A673 (cell line): ENCODE results near the gene RAB27A. TPM values are rescaled to one million over a fixed set of nuclear protein-coding genes. Genes with fewer than 3 reads are reported as not detected.

Experiments used
- BruUV-seq: library from RNA; stranded (reverse); fragments of 400-500 nt; replicated peaks from 2 replicates; lab custom pipeline; 2021; lab: Mats Ljungman, UMichigan
- CTCF ChIA-PET: fragments of 300-600 bp; sonication (Branson Sonifier 250); formaldehyde crosslinking; loops from one replicate; lab custom pipeline; 2022; ENCODE audit warnings: antibody characterized with exemption; lab: Charles Lee
- POLR2A ChIA-PET: fragments of 300-600 bp; sonication (Branson Sonifier 250); formaldehyde crosslinking; loops from one replicate; lab custom pipeline; 2022; ENCODE audit warnings: antibody characterized with exemption; ENCODE audit not compliant: low non-redundant PET; lab: Charles Lee
- DNase-seq: peaks from one replicate; pipeline ENCODE4 v3.0.0-alpha.2; 2015; ENCODE audit warnings: low spot score
- H3K27ac ChIP-seq: fragments of 200-600 bp; sonication (generic); 2 replicates; pipeline ENCODE4 v1.5.1; 2016; ENCODE audit warnings: mixed run types, low read depth, mild to moderate bottlenecking, mixed read lengths, antibody characterized with exemption, low read length; ENCODE audit not compliant: poor library complexity, severe bottlenecking
- H3K27me3 ChIP-seq: fragments of 200-600 bp; sonication (generic); replicated peaks from 2 replicates; pipeline ENCODE4 v1.6.1; 2017; ENCODE audit warnings: mixed run types, low read depth, mild to moderate bottlenecking, mixed read lengths, antibody characterized with exemption, low read length; ENCODE audit not compliant: insufficient read depth, poor library complexity
- H3K36me3 ChIP-seq: fragments of 200-600 bp; sonication (generic); 2 replicates; pipeline ENCODE4 v1.6.1; 2016; ENCODE audit warnings: mixed run types, mild to moderate bottlenecking, mixed read lengths, antibody characterized with exemption, low read length; ENCODE audit not compliant: insufficient read depth, poor library complexity, severe bottlenecking
- H3K4me1 ChIP-seq: fragments of 200-600 bp; sonication (generic); 2 replicates; pipeline ENCODE4 v1.6.1; 2017; ENCODE audit warnings: mixed run types, mild to moderate bottlenecking, mixed read lengths, antibody characterized with exemption, low read length; ENCODE audit not compliant: insufficient read depth, poor library complexity, severe bottlenecking
- H3K4me3 ChIP-seq: fragments of 200-600 bp; sonication (generic); 2 replicates; pipeline ENCODE4 v1.5.1; 2016; ENCODE audit warnings: low read depth, mixed run types, mild to moderate bottlenecking, mixed read lengths, low read length; ENCODE audit not compliant: poor library complexity, severe bottlenecking
- H3K9me3 ChIP-seq: fragments of 200-600 bp; sonication (generic); 2 replicates; pipeline ENCODE4 v1.6.1; 2016; ENCODE audit warnings: mixed run types, low read depth, mild to moderate bottlenecking, mixed read lengths, antibody characterized with exemption, low read length; ENCODE audit not compliant: poor library complexity, severe bottlenecking
- EZH2 ChIP-seq: fragments of 200-600 bp; sonication (generic); IDR thresholded peaks from 2 replicates; pipeline ENCODE4 v1.6.1; 2017; ENCODE audit warnings: borderline replicate concordance, low read depth, mild to moderate bottlenecking, mixed read lengths, antibody characterized with exemption, low read length; ENCODE audit not compliant: poor library complexity, severe bottlenecking
- intact Hi-C: fragments of 100-400 bp; cut with micrococcal nuclease; formaldehyde crosslinking; loops from one replicate; pipeline ENCODE4 v1.10.0; 2022; ENCODE audit not compliant: unreplicated experiment
- total RNA-seq: library from RNA; stranded (reverse); gene quantifications from 2 replicates; pipeline ENCODE4 v1.2.3, GENCODE V29; 2021
- TF ChIP-seq, protein P1 (sequence below): fragments of 300-800, 200-600 bp; sonication (generic); conservative IDR thresholded peaks from 2 replicates; pipeline ENCODE4 v1.5.1; 2017; ENCODE audit warnings: low read depth, mild to moderate bottlenecking, antibody characterized with exemption, low read length, moderate library complexity, mixed read lengths

The RAB27A gene
- total RNA-seq, 1 experiment from 2014 or later: 1.8 TPM

DNA sequence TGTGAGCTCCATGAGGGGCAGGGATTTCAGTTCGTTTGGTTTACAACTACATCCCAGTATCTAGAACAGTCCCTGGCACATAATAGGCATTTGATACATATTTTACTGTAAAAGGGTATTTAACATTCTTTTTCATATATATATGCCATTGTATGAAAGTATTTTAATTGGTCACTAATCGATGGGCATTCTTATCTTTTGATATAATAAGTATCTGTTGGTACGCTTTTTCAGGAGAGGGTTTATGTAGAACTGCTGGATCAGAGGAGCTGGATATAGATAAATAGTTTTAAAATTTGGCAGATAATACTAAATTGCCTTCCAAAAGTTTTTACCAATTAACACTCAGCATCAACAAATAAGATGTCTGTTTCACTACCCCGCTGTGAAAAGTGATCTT, 91.9 kb downstream of the RAB27A start:
- intact Hi-C loops: no loop called here
- H3K27ac ChIP-seq: peak overlapping the region; percentile 95
- POLR2A ChIA-PET: no interaction called here

DNA sequence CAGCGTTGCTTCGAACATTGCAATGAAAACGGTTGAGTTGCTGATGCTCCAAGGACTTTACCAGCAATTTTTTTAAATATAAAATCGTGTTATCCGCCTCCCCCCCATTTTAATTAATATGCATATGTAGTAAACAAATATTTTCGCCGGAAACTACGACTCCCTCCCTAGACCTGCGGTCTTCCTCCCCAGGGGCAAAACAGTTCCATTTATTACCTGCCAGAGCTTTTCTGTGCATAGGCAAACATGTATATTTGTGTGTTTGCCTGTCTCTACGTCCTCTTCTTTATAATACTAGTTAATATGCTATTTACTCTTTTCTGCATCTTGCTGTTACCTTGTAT, 92.3 kb downstream of the RAB27A start:
- Histone ChIP-seq H3K9me3 (no peaks in the 10 kb centered on the region), H3K4me3 (peak overlapping the region; percentile 97), H3K36me3 (peaks cover 10% of the 10 kb centered on the region), H3K4me1 (peaks cover 15% of the 10 kb centered on the region), H3K27ac (peak overlapping the region; percentile 95), H3K27me3 (no peaks in the 10 kb centered on the region)
- intact Hi-C loops: no loop called here
- TF ChIP-seq EZH2: no peak
- TF ChIP-seq, protein P1, sequence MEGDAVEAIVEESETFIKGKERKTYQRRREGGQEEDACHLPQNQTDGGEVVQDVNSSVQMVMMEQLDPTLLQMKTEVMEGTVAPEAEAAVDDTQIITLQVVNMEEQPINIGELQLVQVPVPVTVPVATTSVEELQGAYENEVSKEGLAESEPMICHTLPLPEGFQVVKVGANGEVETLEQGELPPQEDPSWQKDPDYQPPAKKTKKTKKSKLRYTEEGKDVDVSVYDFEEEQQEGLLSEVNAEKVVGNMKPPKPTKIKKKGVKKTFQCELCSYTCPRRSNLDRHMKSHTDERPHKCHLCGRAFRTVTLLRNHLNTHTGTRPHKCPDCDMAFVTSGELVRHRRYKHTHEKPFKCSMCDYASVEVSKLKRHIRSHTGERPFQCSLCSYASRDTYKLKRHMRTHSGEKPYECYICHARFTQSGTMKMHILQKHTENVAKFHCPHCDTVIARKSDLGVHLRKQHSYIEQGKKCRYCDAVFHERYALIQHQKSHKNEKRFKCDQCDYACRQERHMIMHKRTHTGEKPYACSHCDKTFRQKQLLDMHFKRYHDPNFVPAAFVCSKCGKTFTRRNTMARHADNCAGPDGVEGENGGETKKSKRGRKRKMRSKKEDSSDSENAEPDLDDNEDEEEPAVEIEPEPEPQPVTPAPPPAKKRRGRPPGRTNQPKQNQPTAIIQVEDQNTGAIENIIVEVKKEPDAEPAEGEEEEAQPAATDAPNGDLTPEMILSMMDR: no peak; the same call in 1 of the 2 replicates
- CTCF ChIA-PET: interaction anchor here (1.0 to 1.1 kb wide), 2 partner anchors 20 to 242 kb away, joined by 3 to 7 read pairs; no protein-coding TSS in a partner anchor
- BruUV-seq: TSS peak; percentile 91
- no peak for DNase-seq
- POLR2A ChIA-PET: interaction anchor here (0.6 to 0.7 kb wide), 3 partner anchors 13 to 664 kb away, joined by 3 read pairs; no protein-coding TSS in a partner anchor

More for the DNA sequence above, 91.9 kb downstream of the RAB27A start:
- Histone ChIP-seq H3K4me3 (peak overlapping the region; percentile 97), H3K9me3 (no peaks in the 10 kb centered on the region), H3K4me1 (peaks cover 15% of the 10 kb centered on the region), H3K27me3 (no peaks in the 10 kb centered on the region), H3K36me3 (peaks cover 7% of the 10 kb centered on the region)
- no peak for DNase-seq
- TF ChIP-seq, protein P1: no peak
- no peak for TF ChIP-seq EZH2
- CTCF ChIA-PET: interaction anchor here (1.1 kb wide), 1 partner anchor 242 kb away, joined by 3 read pairs; no protein-coding TSS in a partner anchor
- BruUV-seq: no TSS peak

DNA sequence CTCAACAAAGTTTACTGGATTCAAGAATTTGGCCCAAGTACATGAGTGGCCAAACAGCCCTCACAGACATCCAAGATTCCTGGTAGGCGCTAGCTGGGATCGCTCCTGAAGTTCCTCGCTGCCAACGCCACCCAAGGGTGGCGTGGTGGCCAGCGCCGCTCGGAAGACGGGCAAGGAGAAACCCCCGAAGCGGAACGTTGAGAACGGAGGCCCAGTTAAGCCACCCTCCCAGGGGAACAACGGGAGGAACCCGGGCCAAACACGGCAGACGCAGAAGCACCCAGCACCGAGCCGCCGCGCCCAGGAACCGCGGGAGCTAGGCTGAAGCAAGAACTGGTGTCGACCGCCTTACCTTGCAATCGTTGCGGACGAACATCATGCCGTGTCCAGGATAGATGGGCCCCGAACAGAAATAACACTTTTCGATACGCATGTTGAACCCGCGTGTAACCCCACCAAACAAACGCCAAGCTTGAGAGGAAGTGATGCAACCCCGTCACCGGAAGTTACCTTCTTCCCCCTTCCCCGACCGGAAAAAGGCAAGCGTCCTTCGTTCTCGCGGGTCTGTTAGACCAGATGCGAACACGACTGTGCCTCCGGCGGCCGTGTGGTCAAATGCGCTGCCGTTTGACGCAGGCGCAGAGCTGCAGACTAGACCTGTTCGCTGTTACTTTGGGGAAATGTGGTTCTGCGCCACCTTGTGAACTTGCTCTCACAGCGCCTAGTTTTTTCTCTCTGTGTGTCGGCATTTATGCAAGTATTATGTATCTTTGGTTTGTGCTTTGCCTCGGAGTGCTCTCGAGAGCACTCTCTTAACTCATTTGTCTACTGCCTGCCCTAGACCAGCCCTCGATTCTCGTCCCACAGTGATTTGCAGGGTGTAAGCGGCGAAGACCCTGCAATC, 92.9 kb downstream of the RAB27A start, which contains the start of gene RSL24D1:
Gene RSL24D1 (minus strand): TSS at position 484 of the 904 bp plus-strand sequence. CDS start 51 bp downstream, at position 433.
- Histone ChIP-seq H3K9me3 (no peaks in the 10 kb centered on the region), H3K4me3 (peak within 1 kb of the TSS; percentile 97), H3K4me1 (peaks cover 15% of the 10 kb centered on the region), H3K36me3 (peaks cover 16% of the 10 kb centered on the region), H3K27ac (peak within 1 kb of the TSS; percentile 95), H3K27me3 (no peaks in the 10 kb centered on the region)
- CTCF ChIA-PET: interaction anchor here (1.0 to 1.1 kb wide), 2 partner anchors 20 to 243 kb away, joined by 3 to 7 read pairs; no protein-coding TSS in a partner anchor
- POLR2A ChIA-PET: interaction anchor here (0.6 to 0.7 kb wide), 3 partner anchors 13 to 665 kb away, joined by 3 read pairs; no protein-coding TSS in a partner anchor
- DNase-seq: peak; percentile 99
- TSS peak; percentile 60 for BruUV-seq
- intact Hi-C loops: no loop called here
- TF ChIP-seq EZH2: no peak
- TF ChIP-seq, protein P1: peak; percentile 57
